Activated CD4-positive, alpha-beta T cell treated with anti-CD3 and anti-CD28 coated beads, Interleukin-2, amount 50 U/mL, for 48 hours (primary cell): Measurements from ENCODE around the gene DCAF8L2.
A peak's percentile ranks its signal among the peaks of the same experiment; 100 is the strongest.
"Not testable (repeated sequence)": the region's sequence is repeated elsewhere in the genome, so short reads cannot be mapped to it uniquely, and the experiment has no call there.

Experiments
- DNase-seq, 2 experiments: peaks; one replicate each; pipeline ENCODE4 v3.0.0-alpha.2; 2020

Gene DCAF8L2

DNA sequence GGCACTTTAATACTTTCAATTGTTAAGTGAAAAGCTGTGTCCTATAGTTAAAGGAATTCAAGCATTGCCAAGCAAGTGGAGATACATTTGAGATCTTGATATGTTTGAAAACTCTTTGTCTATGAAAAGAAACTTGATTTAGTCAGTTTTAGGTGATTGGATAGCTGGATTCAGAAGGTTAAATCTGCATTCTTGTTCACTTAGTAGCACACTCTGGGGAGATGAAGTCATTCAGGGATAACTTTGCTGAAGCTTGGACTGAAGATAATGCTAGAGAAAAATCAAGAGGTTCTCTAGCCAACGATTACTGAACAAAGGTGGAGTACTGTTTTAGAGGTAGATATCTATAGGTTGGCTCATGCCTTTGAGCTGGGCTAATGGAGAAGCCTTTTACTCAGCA is 90.6 kb downstream of the DCAF8L2 start:
- DNase-seq, result no peak

- DNase-seq, result peak in 1 of 2 experiments; percentile 2
Observed at GRCh38 chrX:27683566-27684208, 93.5 kb downstream of the DCAF8L2 start.

DNA sequence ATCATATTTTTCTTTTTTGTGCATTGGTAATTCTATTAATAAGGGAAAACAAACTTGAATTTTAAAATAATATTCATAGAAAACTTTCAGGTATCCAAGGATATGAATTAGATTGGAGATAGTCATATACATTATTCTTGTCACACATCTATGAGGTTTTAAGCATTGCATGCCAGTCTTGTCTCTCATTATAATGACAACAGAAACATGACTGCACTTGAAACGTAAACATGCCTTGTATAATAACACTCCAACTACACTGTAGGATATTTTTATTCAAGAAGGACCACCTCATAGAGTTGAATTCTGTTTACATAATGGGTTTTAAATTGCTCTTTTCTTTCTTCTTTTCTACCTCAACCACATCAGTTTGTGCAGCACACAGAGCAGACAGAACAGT is 104.5 kb downstream of the DCAF8L2 start:
- DNase-seq, result no peak

DNA sequence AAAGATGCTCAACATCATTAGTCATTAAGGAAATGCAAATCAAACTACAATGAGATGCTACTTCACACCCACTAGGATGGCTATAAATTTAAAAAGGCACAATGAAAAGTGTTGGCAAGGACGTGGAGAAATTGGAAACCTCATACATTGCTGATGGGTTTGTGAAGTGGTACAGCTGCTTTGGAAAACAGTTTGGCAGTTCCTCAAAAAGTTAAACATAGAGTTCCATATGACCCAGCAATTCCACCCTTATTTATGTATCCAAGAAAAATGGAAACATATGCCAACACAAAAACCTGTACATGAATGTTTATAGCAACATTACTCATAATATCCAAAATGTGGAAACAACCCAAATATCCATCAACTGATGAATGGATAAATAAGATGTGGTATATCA is 116.4 kb downstream of the DCAF8L2 start:
- DNase-seq, result no peak

DNA sequence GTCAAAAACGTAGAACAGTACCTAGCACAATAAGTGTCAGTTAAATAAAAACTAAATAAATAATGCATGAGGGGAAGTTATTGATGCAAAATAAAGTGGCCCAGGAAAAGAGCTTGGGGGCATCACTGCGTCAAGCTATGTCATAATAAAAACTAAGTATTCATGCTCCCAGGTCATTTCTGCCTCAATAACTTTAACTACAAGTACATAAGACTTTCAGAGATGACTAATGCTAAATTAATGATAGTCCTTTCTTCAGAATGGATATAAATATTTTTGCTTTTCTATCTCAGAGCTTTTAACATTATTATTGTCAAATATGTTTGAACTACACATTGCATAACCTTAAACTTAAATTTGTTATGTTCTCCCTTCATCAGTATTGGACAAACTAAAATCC is 125.5 kb downstream of the DCAF8L2 start:
- DNase-seq, result no peak

DNA sequence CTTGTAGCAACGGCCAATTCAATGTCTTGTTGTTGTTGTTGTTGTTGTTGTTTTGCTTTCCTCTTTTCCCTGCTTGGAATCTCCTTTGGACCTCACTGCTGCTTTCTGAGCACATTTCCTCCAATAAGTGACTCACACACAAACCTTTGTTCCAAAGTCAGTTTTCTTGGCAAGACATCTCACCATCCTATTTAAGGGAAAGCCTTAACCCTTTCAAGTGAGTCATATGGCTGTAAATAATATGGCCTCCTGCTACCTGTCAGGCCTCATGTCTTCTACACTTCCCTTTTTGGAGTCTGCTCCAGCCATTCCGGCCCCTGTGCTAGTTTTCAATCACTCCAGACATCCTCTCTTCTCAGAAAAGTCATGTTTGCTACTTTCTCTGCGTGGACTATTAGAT is 138.1 kb downstream of the DCAF8L2 start:
- no peak for DNase-seq

DNA sequence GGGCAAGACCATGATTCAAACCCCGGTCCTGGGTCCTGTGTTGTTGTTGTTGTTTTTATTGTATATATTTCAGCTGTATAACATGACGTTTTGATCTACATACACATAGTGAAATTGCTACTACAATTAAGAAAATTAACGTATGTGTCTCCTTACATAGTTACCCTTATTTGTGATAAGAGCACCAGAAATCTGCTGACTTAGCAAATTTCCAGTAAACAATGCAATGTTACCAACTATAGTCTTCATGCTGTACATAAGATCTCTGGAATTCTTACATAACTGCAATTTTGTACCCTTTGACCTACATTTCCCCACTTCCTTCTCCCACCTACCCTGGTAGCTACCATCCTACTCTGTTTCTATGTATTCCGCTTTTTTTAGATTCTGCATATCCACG is 141.8 kb downstream of the DCAF8L2 start:
- DNase-seq, result no peak

GRCh38 chrX:27735914-27736313 is 145.8 kb downstream of the DCAF8L2 start:
- no peak for DNase-seq

DNA sequence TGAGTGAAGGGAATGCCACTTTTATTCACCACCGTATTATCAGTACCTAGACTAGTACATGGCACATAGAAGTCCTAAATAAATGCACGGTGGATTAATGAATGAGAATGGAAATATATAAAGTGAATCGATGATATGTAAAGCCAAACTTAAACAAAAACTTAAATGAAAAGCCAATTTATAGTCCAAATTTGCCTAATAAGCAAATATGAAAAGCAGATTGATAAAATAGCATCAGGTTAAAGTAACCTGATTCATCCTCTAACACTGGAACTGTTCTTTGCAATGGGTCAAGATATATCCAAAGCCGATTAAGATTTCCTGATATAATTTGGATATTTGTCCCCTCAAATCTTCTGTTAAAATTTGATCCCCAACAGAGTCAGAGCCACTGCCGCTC is 150.8 kb downstream of the DCAF8L2 start:
- no peak for DNase-seq

DNA sequence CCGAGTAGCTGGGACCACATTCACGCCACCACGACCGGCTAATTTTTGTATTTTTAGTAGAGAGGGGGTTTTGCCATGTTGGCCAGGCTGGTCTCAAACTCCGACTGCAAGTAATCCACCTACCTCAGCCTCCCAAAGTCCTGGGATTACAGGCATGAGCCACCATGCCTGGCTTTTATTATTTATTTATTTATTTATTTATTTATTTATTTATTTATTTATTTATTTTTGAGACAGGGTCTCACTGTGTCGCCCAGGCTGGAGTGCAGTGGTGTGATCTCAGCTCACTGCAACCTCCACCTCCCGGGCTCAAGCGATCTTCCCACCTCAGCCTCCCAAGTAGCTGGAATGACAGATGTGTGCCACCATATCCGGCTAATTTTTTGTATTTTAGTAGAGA is 153.4 kb downstream of the DCAF8L2 start:
- DNase-seq, result not testable (repeated sequence)

- DNase-seq, result no peak
Observed at GRCh38 chrX:27746516-27746915, 156.4 kb downstream of the DCAF8L2 start.

DNA sequence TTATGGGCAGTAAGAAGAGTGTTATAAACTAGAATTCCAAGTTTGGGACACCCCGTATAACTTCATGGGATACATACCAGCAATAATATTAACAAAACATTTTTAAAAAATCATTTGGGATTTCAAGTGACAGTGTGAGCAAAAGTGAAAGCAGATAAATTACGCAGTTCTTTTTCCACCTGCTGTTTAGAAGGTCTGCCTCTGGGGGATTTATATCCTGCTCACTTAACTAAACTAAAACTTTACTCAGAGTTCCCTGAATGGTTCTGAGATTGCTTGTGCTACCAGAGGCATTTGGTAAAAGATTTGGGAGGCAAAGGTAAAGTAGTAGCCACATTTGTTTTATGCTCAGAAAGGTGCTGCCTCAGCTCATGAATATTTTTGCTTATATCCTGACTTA is 160.2 kb downstream of the DCAF8L2 start:
- not testable (repeated sequence) for DNase-seq

DNA sequence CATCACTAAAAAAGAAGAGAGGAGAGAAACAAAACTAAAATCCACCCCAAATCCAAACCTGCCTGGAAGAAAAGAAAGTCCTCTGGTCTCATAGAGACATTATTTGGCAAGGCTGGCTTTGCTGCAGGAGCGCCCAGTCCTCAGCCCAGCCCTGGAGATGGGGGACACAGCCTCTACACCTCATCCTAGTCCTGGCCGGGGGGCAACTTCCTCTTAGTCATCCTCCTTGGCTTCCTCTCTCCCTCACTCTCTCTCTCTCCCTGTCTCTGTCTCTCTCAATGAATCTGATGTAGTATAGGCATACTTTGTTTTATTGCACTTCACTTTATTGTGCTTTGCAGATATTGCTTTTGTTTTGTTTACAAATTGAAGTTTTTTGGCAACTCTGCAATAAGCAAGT is 161.8 kb downstream of the DCAF8L2 start:
- no peak for DNase-seq

- DNase-seq, result no peak
Observed at GRCh38 chrX:27765718-27766117, 175.6 kb downstream of the DCAF8L2 start.

GRCh38 chrX:27767387-27767786 is 177.2 kb downstream of the DCAF8L2 start:
- DNase-seq, result no peak

DNA sequence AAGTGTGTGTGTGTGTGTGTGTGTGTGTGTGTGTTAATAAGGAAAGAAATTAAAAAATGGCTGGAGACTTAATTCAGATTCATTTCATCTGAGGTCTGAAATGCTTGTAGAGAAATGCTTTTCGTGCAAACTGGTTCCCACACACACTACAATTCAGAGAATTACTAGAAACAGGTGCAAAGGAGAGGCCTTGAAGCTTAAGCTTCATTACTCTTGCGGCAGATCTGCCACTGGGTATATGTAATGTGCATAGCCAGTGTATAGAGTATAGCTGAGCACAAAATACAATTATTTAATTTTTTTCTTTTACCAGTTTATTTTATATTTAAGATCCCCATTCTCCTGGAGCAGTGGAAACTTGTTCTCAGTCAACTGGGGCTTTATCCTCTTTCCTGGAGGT is 185.8 kb downstream of the DCAF8L2 start:
- DNase-seq, result no peak

GRCh38 chrX:27796640-27797257 is 206.6 kb downstream of the DCAF8L2 start:
- no peak for DNase-seq

- DNase-seq, result no peak
Observed at GRCh38 chrX:27797575-27797974, 207.4 kb downstream of the DCAF8L2 start.
